Measurements from ENCODE around the gene HDAC9.

The HDAC9 gene

GRCh38 chr7:18579698-18580097 lies 84.1 kb downstream of the HDAC9 start:
- no peak for FAIRE-seq
- no peak for DNase-seq (ENCODE audit: insufficient read length, low spot score)

- FAIRE-seq (no peak), DNase-seq (ENCODE audit: insufficient read length, low spot score) (no peak)
Measured at GRCh38 chr7:18580950-18581349, 85.4 kb downstream of the HDAC9 start.

DNA sequence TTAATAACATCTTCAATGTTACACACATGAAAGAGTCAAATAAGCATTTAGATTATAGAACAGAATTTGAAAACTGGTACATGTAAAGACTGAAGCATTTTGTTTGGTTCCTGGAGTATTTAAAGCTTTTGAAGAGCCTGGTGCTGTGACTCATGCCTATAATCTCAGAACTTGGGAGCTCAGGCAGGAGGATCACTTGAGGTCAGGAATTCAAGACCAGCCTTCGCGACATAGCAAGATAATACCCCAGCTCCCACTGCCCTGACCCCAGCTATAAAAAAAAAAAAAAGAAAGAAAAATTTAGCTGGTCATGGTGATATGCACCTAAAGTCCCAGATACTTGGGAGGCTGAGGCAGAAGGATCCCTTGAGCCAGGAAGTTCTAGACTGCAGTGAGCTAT lies 87.8 kb downstream of the HDAC9 start:
- no peak for FAIRE-seq
- no peak for DNase-seq (ENCODE audit: insufficient read length, low spot score)

DNA sequence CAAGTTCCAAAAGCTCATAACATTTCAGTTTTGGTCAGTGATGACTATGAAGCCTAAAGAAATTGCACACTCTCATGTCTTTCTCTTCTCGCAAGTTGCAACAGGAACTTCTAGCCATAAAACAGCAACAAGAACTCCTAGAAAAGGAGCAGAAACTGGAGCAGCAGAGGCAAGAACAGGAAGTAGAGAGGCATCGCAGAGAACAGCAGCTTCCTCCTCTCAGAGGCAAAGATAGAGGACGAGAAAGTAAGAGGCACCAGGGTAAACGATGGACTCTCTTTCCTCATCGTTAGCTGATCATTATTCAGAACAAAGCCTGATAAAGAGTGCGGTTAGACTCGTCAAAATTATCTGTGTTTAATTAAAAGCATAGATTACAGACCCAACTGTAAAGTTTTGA lies 94.7 kb downstream of the HDAC9 start:
- DNase-seq (ENCODE audit: insufficient read length, low spot score) (no peak), FAIRE-seq (no peak)

GRCh38 chr7:18590744-18591340 lies 95.3 kb downstream of the HDAC9 start:
- no peak for FAIRE-seq
- DNase-seq (ENCODE audit: insufficient read length, low spot score) = peak; percentile 36

DNA sequence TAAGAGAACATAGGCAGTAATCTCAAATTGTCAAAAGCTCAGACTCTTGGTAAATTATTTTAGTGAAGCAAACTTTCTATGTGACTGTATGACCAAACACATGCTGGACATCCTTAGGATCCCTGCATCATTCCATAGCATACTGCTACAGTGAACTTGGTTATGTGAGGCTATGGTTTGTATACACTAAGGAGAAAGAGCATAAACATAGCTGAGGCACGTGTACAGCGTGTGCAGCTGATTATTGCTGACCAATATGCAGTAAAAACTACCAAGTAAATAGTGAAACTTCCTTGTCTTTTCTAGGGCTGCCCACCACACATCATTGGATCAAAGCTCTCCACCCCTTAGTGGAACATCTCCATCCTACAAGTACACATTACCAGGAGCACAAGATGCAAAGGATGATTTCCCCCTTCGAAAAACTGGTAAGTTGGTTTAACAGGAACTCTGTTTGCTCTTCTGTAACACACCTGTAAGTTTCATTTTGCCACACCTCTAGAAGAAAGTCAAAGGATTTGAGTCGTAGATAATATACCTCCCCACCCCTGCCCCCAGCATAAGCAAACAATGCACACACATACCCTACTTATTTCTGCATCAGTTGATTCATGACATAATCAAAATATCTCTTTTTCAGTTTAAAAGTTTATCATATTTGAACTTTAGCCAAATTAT lies 98.2 kb downstream of the HDAC9 start:
- DNase-seq (ENCODE audit: insufficient read length, low spot score) = no peak
- peak; percentile 82 for FAIRE-seq

- no peak for DNase-seq (ENCODE audit: insufficient read length, low spot score)
- FAIRE-seq = no peak
Measured at GRCh38 chr7:18597754-18598153, 102.2 kb downstream of the HDAC9 start.

GRCh38 chr7:18607025-18607424 lies 111.5 kb downstream of the HDAC9 start:
- FAIRE-seq = no peak

DNA sequence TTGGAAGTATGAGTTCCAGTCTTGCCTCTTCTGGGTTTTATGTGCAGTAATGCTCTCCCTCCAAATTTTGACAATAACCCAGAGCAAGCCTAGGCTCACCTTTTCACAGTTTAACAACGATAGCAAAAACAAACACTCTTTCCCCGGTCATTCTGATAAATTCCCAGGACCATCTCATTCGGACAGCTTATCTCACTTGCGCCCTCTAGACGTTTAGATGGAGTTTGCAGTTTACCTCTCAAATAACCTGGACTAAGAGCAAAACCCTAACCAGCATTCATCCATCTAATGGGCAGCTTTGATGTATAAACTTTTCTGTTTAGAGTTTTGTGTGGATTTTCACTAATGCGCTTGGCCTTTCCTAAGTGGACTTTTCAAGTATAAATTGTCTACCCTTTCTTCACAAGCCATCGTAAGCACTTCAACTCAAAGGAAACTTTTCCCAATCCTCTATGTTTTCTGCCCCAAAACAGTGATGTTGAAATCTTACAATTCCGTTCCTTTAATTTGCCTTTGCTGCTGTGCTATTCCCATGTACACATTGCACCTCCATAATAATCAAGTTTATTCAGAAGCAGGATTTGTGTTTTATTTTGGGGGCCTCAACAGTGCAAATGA lies 114.9 kb downstream of the HDAC9 start:
- DNase-seq (ENCODE audit: insufficient read length, low spot score) (peak; percentile 18), FAIRE-seq (no peak)

More at GRCh38 chr7:18607025-18607424, 111.5 kb downstream of the HDAC9 start:
- DNase-seq (ENCODE audit: insufficient read length, low spot score) = no peak

- FAIRE-seq = no peak
- DNase-seq (ENCODE audit: insufficient read length, low spot score) = no peak
Measured at GRCh38 chr7:18614841-18615240, 119.3 kb downstream of the HDAC9 start.

- FAIRE-seq (no peak), DNase-seq (ENCODE audit: insufficient read length, low spot score) (no peak)
Measured at GRCh38 chr7:18619311-18619710, 123.8 kb downstream of the HDAC9 start.

- FAIRE-seq (no peak), DNase-seq (ENCODE audit: insufficient read length, low spot score) (no peak)
Measured at GRCh38 chr7:18623389-18623788, 127.8 kb downstream of the HDAC9 start.

DNA sequence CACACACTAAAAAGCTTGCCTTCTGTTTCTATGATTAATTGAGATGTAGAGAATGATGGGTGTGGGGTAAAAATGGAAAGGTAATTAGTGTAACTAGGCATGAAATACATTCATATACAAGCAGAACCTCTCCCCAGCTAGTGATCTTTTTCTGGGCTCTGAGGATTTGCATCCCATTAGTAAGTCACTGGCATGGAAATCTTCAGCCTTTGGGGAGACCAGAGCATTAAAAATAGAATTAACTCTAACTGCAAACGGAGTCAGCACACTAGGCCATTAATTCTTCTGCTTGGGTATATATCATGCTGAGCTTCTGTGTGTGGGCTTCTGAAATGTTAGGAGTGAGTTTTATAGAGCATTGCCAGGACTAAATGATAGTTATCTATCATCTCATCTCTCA lies 128.9 kb downstream of the HDAC9 start:
- FAIRE-seq (no peak), DNase-seq (ENCODE audit: insufficient read length, low spot score) (no peak)

- no peak for DNase-seq (ENCODE audit: insufficient read length, low spot score)
- FAIRE-seq = no peak
Measured at GRCh38 chr7:18626086-18626485, 130.5 kb downstream of the HDAC9 start.

GRCh38 chr7:18626717-18627116 lies 131.2 kb downstream of the HDAC9 start:
- no peak for DNase-seq (ENCODE audit: insufficient read length, low spot score)
- no peak for FAIRE-seq

DNA sequence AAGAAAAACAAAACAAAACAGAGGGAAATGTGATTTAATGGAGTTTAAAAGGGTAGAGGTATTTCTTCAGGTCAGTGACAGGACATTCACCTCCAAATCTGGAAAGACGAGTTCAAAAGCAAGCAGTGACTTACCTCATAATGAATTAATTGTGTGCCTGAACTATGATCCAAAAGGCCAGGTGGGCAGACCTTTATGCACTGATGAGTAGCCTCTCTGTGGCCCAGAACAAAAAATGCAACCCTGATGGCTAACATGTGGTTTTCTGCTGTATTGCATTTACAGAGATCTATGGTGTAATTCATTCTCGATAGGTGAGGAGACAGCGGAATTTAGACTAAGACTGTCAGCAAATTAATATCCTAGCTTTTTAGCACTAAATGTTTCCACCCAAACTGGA lies 142.0 kb downstream of the HDAC9 start:
- no peak for FAIRE-seq
- DNase-seq (ENCODE audit: insufficient read length, low spot score) = no peak

GRCh38 chr7:18638594-18639452 lies 143.3 kb downstream of the HDAC9 start:
- DNase-seq (ENCODE audit: insufficient read length, low spot score) (peak; percentile 8), FAIRE-seq (no peak)

GRCh38 chr7:18639711-18640110 lies 144.2 kb downstream of the HDAC9 start:
- no peak for FAIRE-seq
- DNase-seq (ENCODE audit: insufficient read length, low spot score) = no peak

- DNase-seq (ENCODE audit: insufficient read length, low spot score) = no peak
- no peak for FAIRE-seq
Measured at GRCh38 chr7:18644981-18645380, 149.4 kb downstream of the HDAC9 start.

DNA sequence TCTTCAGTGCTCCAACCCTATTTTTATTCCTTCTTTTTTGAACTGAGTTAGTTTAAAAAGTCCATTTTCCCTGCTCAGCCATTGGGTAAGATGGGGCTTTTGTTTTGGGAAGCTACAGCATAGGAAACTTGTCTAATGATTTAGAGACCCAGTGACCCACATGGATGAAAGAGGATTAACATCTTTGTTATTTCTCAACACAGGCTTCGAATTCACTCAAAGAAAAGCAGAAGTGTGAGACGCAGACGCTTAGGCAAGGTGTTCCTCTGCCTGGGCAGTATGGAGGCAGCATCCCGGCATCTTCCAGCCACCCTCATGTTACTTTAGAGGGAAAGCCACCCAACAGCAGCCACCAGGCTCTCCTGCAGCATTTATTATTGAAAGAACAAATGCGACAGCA lies 152.0 kb downstream of the HDAC9 start:
- no peak for DNase-seq (ENCODE audit: insufficient read length, low spot score)
- no peak for FAIRE-seq

All from HTR-8/SVneo (cell line).